Germinal center (tissue), 1 donor: ENCODE results near the gene CYP39A1.

Experiments
- DNase-seq: peaks from one replicate; pipeline ENCODE4 v3.0.0; 2012; ENCODE audit warnings: mixed read lengths, low spot score

CYP39A1 gene, protein sequence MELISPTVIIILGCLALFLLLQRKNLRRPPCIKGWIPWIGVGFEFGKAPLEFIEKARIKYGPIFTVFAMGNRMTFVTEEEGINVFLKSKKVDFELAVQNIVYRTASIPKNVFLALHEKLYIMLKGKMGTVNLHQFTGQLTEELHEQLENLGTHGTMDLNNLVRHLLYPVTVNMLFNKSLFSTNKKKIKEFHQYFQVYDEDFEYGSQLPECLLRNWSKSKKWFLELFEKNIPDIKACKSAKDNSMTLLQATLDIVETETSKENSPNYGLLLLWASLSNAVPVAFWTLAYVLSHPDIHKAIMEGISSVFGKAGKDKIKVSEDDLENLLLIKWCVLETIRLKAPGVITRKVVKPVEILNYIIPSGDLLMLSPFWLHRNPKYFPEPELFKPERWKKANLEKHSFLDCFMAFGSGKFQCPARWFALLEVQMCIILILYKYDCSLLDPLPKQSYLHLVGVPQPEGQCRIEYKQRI

GRCh38 chr6:46652603-46653438 is at the start of gene CYP39A1, which contains the start of gene SLC25A27:
Gene CYP39A1, minus strand, starts transcription at chr6:46652818. Its CDS starts 236 bp downstream, at chr6:46652582.
Gene SLC25A27, plus strand, starts transcription at chr6:46652975. Its CDS starts 218 bp downstream, at chr6:46653193.
- DNase-seq = peak; percentile 92

GRCh38 chr6:46699970-46700369 is 47.4 kb upstream of the CYP39A1 start:
- no peak for DNase-seq

DNA sequence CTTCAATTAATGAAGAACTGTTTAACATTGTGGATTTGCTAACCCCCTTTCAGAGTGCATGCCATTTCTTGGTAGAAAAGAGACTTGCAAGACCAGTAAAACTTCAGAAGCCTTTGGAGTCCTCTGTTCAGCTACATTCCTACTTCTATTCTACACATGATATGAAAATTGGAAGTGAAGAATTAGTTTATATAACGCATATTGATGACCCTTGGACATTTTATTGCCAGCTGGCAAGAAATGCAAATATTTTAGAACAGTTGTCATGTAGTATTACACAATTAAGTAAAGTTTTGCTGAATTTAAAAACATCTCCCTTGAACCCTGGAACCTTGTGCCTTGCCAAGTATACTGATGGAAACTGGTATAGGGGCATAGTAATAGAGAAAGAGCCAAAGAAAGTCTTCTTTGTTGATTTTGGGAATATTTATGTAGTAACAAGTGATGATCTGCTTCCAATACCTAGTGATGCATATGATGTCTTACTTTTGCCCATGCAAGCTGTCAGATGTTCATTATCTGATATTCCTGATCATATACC is 38.4 kb upstream of the CYP39A1 start:
- DNase-seq = no peak

GRCh38 chr6:46690141-46690755 is 37.6 kb upstream of the CYP39A1 start:
- DNase-seq = no peak

GRCh38 chr6:46689657-46690056 is 37.0 kb upstream of the CYP39A1 start:
- DNase-seq = no peak

GRCh38 chr6:46688966-46689335 is 36.3 kb upstream of the CYP39A1 start:
- no peak for DNase-seq

DNA sequence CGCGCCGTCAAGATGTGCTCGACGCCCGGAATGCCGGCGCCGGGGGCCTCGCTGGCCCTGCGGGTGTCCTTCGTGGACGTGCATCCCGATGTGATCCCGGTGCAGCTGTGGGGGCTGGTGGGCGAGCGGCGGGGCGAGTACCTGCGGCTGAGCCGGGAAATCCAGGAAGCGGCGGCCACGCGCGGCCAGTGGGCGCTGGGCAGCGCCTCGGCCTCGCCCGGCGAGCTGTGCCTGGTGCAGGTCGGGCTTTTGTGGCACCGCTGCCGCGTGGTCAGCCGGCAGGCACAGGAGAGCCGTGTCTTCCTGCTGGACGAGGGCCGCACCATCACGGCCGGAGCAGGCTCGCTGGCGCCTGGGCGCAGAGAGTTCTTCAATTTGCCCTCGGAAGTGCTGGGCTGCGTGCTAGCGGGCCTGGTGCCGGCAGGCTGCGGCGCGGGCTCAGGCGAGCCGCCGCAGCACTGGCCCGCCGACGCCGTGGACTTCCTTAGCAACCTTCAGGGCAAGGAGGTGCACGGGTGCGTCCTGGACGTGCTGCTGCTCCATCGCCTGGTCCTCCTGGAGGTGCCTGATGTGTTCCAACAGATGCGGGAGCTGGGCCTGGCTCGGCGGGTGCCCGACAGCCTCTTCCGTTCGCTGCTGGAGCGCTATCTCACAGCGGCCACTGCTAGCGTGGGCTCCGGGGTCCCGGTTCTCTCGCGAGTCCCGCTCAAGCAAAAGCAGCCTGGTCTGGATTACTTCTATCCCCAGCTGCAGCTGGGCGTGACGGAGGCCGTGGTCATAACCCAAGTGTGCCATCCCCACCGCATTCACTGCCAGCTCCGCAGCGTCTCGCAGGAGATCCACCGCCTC is 35.7 kb upstream of the CYP39A1 start:
- no peak for DNase-seq

- DNase-seq = no peak
Observed at GRCh38 chr6:46687619-46688097, 35.0 kb upstream of the CYP39A1 start, which contains the start of gene TDRD6. Gene TDRD6, plus strand, starts transcription at chr6:46687885. Its CDS starts 244 bp downstream, at chr6:46688129.

GRCh38 chr6:46684771-46685170 is 32.2 kb upstream of the CYP39A1 start:
- DNase-seq = no peak

GRCh38 chr6:46677314-46677654 is 24.7 kb upstream of the CYP39A1 start:
- peak; percentile 49 for DNase-seq

DNA sequence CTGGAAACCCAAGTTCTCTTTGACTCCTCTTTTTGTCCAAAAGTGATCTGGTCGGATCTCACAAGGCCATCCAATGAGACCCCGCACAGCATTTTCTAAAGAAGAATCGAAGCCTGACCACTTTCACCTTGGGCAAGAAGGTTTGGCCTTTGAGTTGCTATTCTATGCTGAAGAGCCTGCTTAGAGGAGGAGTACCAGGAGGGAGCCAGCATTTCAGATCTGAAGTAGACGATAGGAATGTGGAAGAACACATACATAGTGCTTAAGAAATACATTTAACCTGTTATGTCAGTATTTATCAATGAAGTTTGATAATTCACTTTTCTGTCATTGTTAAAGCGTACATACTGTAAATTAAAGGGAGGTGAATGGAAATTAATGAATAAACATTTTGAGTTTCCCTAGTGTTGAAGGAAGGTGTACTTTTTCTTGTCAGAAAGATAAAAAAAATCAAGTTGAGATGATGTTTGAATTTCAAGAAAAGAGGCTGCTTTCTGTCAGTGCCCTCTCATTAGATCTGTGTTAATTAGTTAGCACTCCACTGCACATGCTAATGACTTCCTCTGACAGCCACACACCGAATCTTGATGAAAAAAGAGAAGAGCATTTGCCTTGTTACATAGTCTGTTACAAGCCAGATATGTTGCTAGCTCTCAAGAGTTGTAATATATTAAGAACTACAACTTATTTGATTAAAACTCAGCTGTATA is 24.1 kb upstream of the CYP39A1 start:
- peak; percentile 45 for DNase-seq

- DNase-seq = no peak
Observed at GRCh38 chr6:46674410-46674809, 21.8 kb upstream of the CYP39A1 start.

- DNase-seq = no peak
Observed at GRCh38 chr6:46667377-46667776, 14.8 kb upstream of the CYP39A1 start.

- DNase-seq = no peak
Observed at GRCh38 chr6:46661483-46661882, 8.9 kb upstream of the CYP39A1 start.

DNA sequence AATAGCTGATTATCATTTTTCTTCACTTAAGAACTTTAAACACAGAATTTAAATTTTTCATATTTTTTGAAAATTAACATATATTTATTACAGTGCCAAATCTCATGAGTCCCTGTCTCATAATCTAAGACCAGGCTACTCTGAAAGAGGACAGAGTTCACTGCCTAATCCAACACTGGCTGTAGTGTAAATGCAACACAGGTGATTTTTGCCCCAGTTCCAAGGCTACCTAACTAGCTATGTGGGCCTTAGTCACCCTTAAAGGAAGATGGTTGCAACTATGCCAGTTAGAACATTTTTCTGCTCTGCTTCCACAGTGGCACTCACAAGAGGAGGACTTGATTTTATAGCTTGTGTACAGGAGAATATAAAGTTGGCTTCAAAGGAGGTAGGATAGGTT is 5.0 kb upstream of the CYP39A1 start:
- DNase-seq = no peak

GRCh38 chr6:46655803-46656202 is 3.2 kb upstream of the CYP39A1 start:
- no peak for DNase-seq

- DNase-seq = no peak
Observed at GRCh38 chr6:46653439-46654195, 999 bp upstream of the CYP39A1 start.

- no peak for DNase-seq
Observed at GRCh38 chr6:46652232-46652602, 401 bp downstream of the CYP39A1 start.

DNA sequence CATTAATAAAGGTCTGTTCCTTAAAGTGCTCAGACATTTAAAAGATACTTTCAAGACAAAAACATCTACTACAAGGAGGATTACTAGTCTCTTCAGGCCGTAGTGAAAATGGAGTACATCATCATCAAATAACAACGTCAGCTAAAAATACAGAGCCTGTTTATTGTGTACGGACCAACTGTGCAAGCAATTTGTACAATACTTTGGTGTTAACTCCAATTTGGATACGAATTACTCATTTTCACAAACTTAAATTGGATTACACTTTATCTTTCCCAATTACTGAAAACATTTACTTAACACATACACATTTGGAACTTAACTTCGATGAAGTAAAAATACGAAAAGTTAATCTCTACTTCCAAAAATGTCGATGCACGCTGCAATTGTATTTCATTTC is 802 bp downstream of the CYP39A1 start:
- DNase-seq = no peak

- DNase-seq = no peak
Observed at GRCh38 chr6:46651006-46651405, 1.6 kb downstream of the CYP39A1 start.
